Measurements from ENCODE around the gene KIAA1217.

- no peak for TF ChIP-seq POLR2A (IDR thresholded peaks at IDR 0.05; ENCODE audit: low read depth, low read length)
- no peak for TF ChIP-seq POLR2AphosphoS5 (IDR thresholded peaks at IDR 0.05; ENCODE audit: low read depth, low read length)
Observed at GRCh38 chr10:24455447-24455846, 246.5 kb downstream of the KIAA1217 start.

All from GM12891 (cell line).